Osteocyte (in vitro differentiated cells): Measurements from ENCODE around the gene MIER2. TPM values are rescaled to one million over a fixed set of nuclear protein-coding genes. Genes with fewer than 3 reads are reported as not detected.

Experiments
- DNase-seq: peaks from one replicate; pipeline ENCODE4 v3.0.0; 2021; ENCODE audit warnings: mixed read lengths; ENCODE audit not compliant: unreplicated experiment; ENCODE audit errors: extremely low spot score
- H3K27ac Mint-ChIP-seq: one replicate; pipeline ENCODE4 v1.8.0; 2021; ENCODE audit warnings: mild to moderate bottlenecking, mixed read lengths; ENCODE audit not compliant: unreplicated experiment
- H3K27me3 Mint-ChIP-seq: one replicate; pipeline ENCODE4 v1.8.0; 2021; ENCODE audit warnings: mixed read lengths; ENCODE audit not compliant: unreplicated experiment
- H3K36me3 Mint-ChIP-seq: one replicate; pipeline ENCODE4 v1.8.0; 2021; ENCODE audit warnings: mixed read lengths; ENCODE audit not compliant: unreplicated experiment
- H3K4me1 Mint-ChIP-seq: one replicate; pipeline ENCODE4 v1.8.0; 2021; ENCODE audit warnings: mixed read lengths; ENCODE audit not compliant: unreplicated experiment
- H3K4me3 Mint-ChIP-seq: one replicate; pipeline ENCODE4 v1.8.0; 2021; ENCODE audit warnings: mild to moderate bottlenecking, moderate library complexity, mixed read lengths; ENCODE audit not compliant: unreplicated experiment
- H3K9me3 Mint-ChIP-seq: one replicate; pipeline ENCODE4 v1.8.0; 2021; ENCODE audit warnings: mixed read lengths; ENCODE audit not compliant: unreplicated experiment
- CTCF ChIP-seq: fragments of 200-600 bp; sonication (generic); IDR thresholded peaks from 2 replicates; pipeline ENCODE4 v1.5.0; 2021; ENCODE audit warnings: antibody characterized with exemption, mild to moderate bottlenecking, moderate library complexity
- total RNA-seq: library from RNA; stranded (reverse); gene quantifications from 2 replicates; pipeline ENCODE4 v1.2.1, GENCODE V29; 2021

MIER2 gene
- total RNA-seq, 1 donor from 2014 or later = 31.6 TPM

GRCh38 chr19:283395-283794 is 61.2 kb downstream of the MIER2 start:
- H3K27ac Mint-ChIP-seq = no peak overlapping the region
- H3K27me3 Mint-ChIP-seq = peaks cover 6% of the 10 kb centered on the region
- no peaks in the 10 kb centered on the region for H3K36me3 Mint-ChIP-seq
- no peak for DNase-seq
- H3K4me1 Mint-ChIP-seq = no peaks in the 10 kb centered on the region
- no peaks in the 10 kb centered on the region for H3K9me3 Mint-ChIP-seq
- H3K4me3 Mint-ChIP-seq = no peak overlapping the region
- TF ChIP-seq CTCF = no peak

GRCh38 chr19:282501-282900 is 62.1 kb downstream of the MIER2 start:
- no peak for TF ChIP-seq CTCF
- H3K36me3 Mint-ChIP-seq = no peaks in the 10 kb centered on the region
- no peaks in the 10 kb centered on the region for H3K4me1 Mint-ChIP-seq
- no peak for DNase-seq
- no peaks in the 10 kb centered on the region for H3K9me3 Mint-ChIP-seq
- no peak overlapping the region for H3K4me3 Mint-ChIP-seq
- peaks cover 8% of the 10 kb centered on the region for H3K27me3 Mint-ChIP-seq
- H3K27ac Mint-ChIP-seq = no peak overlapping the region

GRCh38 chr19:281992-282391 is 62.6 kb downstream of the MIER2 start:
- DNase-seq = no peak
- peaks cover 13% of the 10 kb centered on the region for H3K27me3 Mint-ChIP-seq
- H3K9me3 Mint-ChIP-seq = no peaks in the 10 kb centered on the region
- H3K4me1 Mint-ChIP-seq = no peaks in the 10 kb centered on the region
- H3K36me3 Mint-ChIP-seq = no peaks in the 10 kb centered on the region
- H3K4me3 Mint-ChIP-seq = no peak overlapping the region
- H3K27ac Mint-ChIP-seq = no peak overlapping the region
- TF ChIP-seq CTCF = no peak

- H3K27me3 Mint-ChIP-seq = peaks cover 16% of the 10 kb centered on the region
- H3K27ac Mint-ChIP-seq = no peak overlapping the region
- no peaks in the 10 kb centered on the region for H3K9me3 Mint-ChIP-seq
- DNase-seq = no peak
- H3K4me3 Mint-ChIP-seq = no peak overlapping the region
- H3K4me1 Mint-ChIP-seq = no peaks in the 10 kb centered on the region
- no peaks in the 10 kb centered on the region for H3K36me3 Mint-ChIP-seq
- no peak for TF ChIP-seq CTCF
Observed at GRCh38 chr19:281156-281853, 63.3 kb downstream of the MIER2 start.

GRCh38 chr19:280541-281009 is 64.0 kb downstream of the MIER2 start:
- Mint-ChIP-seq H3K9me3 (no peaks in the 10 kb centered on the region), H3K27me3 (peaks cover 22% of the 10 kb centered on the region), H3K27ac (no peak overlapping the region), H3K36me3 (no peaks in the 10 kb centered on the region), H3K4me3 (no peak overlapping the region), H3K4me1 (no peaks in the 10 kb centered on the region)
- no peak for TF ChIP-seq CTCF
- no peak for DNase-seq
